Endothelial cell of umbilical vein (primary cell): ENCODE results near the gene NUP107. TPM values are rescaled to one million over a fixed set of nuclear protein-coding genes. Genes with fewer than 3 reads are reported as not detected.

Experiments
- BruUV-seq: library from RNA; stranded (reverse); fragments of 400-500 nt; replicated peaks from 2 replicates; lab custom pipeline; 2021; lab: Mats Ljungman, UMichigan
- CTCF ChIA-PET: fragments of 300-600, 350-600 bp; sonication (Branson Sonifier 250); formaldehyde crosslinking; loops from one replicate; lab custom pipeline; 2021; ENCODE audit warnings: antibody characterized with exemption, inconsistent platforms; lab: Charles Lee
- POLR2A ChIA-PET: fragments of 300-600, 350-600 bp; sonication (Branson Sonifier 250); formaldehyde crosslinking; loops from one replicate; lab custom pipeline; 2021; ENCODE audit warnings: antibody characterized with exemption, inconsistent platforms; lab: Charles Lee
- DNase-seq: peaks from one replicate; pipeline ENCODE4 v3.0.0-alpha.2; 2011; ENCODE audit warnings: low read depth, low spot score
- FAIRE-seq: peaks from 2 replicates; lab custom pipeline; 2011; peaks lifted over from hg19 to GRCh38; lab: Jason Lieb, UNC
- H2AFZ ChIP-seq: 2 replicates; pipeline ENCODE4 v1.6.0; 2012; ENCODE audit warnings: low read depth, low read length, control low read depth, inconsistent platforms
- H3K27ac ChIP-seq: 2 replicates; pipeline ENCODE4 v1.5.1; 2011; ENCODE audit warnings: low read depth, mild to moderate bottlenecking, control low read depth, low read length, moderate library complexity; ENCODE audit not compliant: insufficient read depth
- H3K27me3 ChIP-seq, 2 experiments: 2 replicates each; pipeline versions ENCODE4 v1.6.0 to v1.6.1; 2011; ENCODE audit warnings: low read length in 2 of 2, mixed read lengths in 1 of 2; ENCODE audit not compliant: control insufficient read depth in 2 of 2, insufficient read depth in 2 of 2
- H3K36me3 ChIP-seq, 2 experiments: 2 replicates in 1 of 2; 3 replicates in 1 of 2; pipeline ENCODE4 v1.5.1; 2011; ENCODE audit warnings: low read length in 2 of 2, mild to moderate bottlenecking in 1 of 2, moderate library complexity in 1 of 2; ENCODE audit not compliant: control insufficient read depth in 2 of 2, insufficient read depth in 2 of 2; ENCODE audit errors: extremely low read depth in 1 of 2
- H3K4me1 ChIP-seq: 3 replicates; pipeline ENCODE4 v1.5.1; 2011; ENCODE audit warnings: mild to moderate bottlenecking, low read length; ENCODE audit not compliant: control insufficient read depth, insufficient read depth; ENCODE audit errors: extremely low read depth
- H3K4me2 ChIP-seq: 2 replicates; pipeline ENCODE4 v1.6.1; 2011; ENCODE audit warnings: low read length, control low read depth, mixed read lengths; ENCODE audit not compliant: insufficient read depth
- H3K4me3 ChIP-seq, 3 experiments: fragments of 200-600 bp in 1 of 3; sonication (generic), shearing (Covaris generic) in 1 of 3; replicated peaks in 1 of 3; 2 replicates each; pipeline ENCODE4 v1.5.1; 2011 to 2016; ENCODE audit warnings: control low read depth in 3 of 3, low read length in 3 of 3, mild to moderate bottlenecking in 2 of 3, inconsistent platforms in 1 of 3, low read depth in 1 of 3, moderate library complexity in 1 of 3; ENCODE audit not compliant: insufficient read depth in 1 of 3
- H3K79me2 ChIP-seq: 2 replicates; pipeline ENCODE4 v1.6.0; 2012; ENCODE audit warnings: low read length, inconsistent platforms; ENCODE audit not compliant: control insufficient read depth, insufficient read depth
- H3K9ac ChIP-seq: replicated peaks from 2 replicates; pipeline ENCODE3; 2011; ENCODE audit warnings: low read length, control low read depth; ENCODE audit not compliant: insufficient read depth; ENCODE audit errors: extremely low read depth
- H3K9me1 ChIP-seq: replicated peaks from 3 replicates; pipeline ENCODE4 v1.6.0; 2011; ENCODE audit warnings: mild to moderate bottlenecking, low read length; ENCODE audit not compliant: control insufficient read depth, insufficient read depth; ENCODE audit errors: extremely low read depth
- H3K9me3 ChIP-seq: replicated peaks from 2 replicates; pipeline ENCODE4 v1.5.1; 2012; ENCODE audit warnings: low read length, inconsistent platforms; ENCODE audit not compliant: control insufficient read depth, insufficient read depth
- H4K20me1 ChIP-seq: replicated peaks from 2 replicates; pipeline ENCODE3; 2011; ENCODE audit warnings: mild to moderate bottlenecking, low read length; ENCODE audit not compliant: control insufficient read depth, insufficient read depth; ENCODE audit errors: extremely low read depth
- EZH2 ChIP-seq: IDR thresholded peaks from 2 replicates; pipeline ENCODE4 v1.6.1; 2012; ENCODE audit warnings: borderline replicate concordance, low read depth, mild to moderate bottlenecking, moderate library complexity, low read length, inconsistent platforms; ENCODE audit not compliant: severe bottlenecking
- FOS ChIP-seq: IDR thresholded peaks from 2 replicates; pipeline ENCODE4 v1.6.1; 2011; ENCODE audit warnings: mild to moderate bottlenecking, low read length, moderate library complexity, borderline replicate concordance; ENCODE audit not compliant: insufficient read depth
- GATA2 ChIP-seq: IDR thresholded peaks from 2 replicates; pipeline ENCODE4 v1.7.0; 2011; ENCODE audit warnings: low read depth, mild to moderate bottlenecking, moderate library complexity, mixed read lengths, low read length; ENCODE audit not compliant: insufficient read length, insufficient read depth
- JUN ChIP-seq: IDR thresholded peaks from 2 replicates; pipeline ENCODE4 v1.6.1; 2011; ENCODE audit warnings: borderline replicate concordance, low read depth; ENCODE audit not compliant: insufficient read length, insufficient read depth
- MYC ChIP-seq: IDR thresholded peaks from one replicate; pipeline ENCODE4 v1.6.1; 2011; ENCODE audit warnings: mild to moderate bottlenecking, low read depth, low read length
- POLR2A ChIP-seq: IDR thresholded peaks from 2 replicates; pipeline ENCODE4 v1.6.1; 2012; ENCODE audit warnings: low read depth, mild to moderate bottlenecking, control low read depth, low read length
- POLR2AphosphoS5 ChIP-seq: IDR thresholded peaks from 2 replicates; pipeline ENCODE4 v1.6.1; 2012; ENCODE audit warnings: low read depth, mild to moderate bottlenecking, control low read depth, low read length, moderate library complexity; ENCODE audit not compliant: insufficient read depth
- dilution Hi-C: fragments of 300-500 bp; cut with MboI; formaldehyde crosslinking; loops from one replicate; pipeline ENCODE4 v1.15.0; 2019; ENCODE audit warnings: low sequenced_read_pairs; ENCODE audit not compliant: extremely low pct_ligation_motif_present
- intact Hi-C: fragments of 100-400 bp; cut with micrococcal nuclease; formaldehyde crosslinking; loops from one replicate; pipeline ENCODE4 v1.10.0; 2022
- polyA plus RNA-seq, 4 experiments: library from polyadenylated mRNA; depleted of rRNA in 3 of 4; stranded (reverse) in 3 of 4; unstranded in 1 of 4; fragments of >200 nt; gene quantifications; 2 replicates each; pipeline versions ENCODE4 v1.2.1 to v1.2.3, GENCODE V29; 2011 to 2012; ENCODE audit warnings: missing spikeins in 1 of 4
- total RNA-seq: library from RNA; stranded (reverse); gene quantifications from 2 replicates; pipeline ENCODE4 v1.2.3, GENCODE V29; 2021
- TF ChIP-seq, protein P1 (sequence below): IDR thresholded peaks from 2 replicates; pipeline ENCODE4 v1.6.1; 2011; ENCODE audit not compliant: insufficient read depth, insufficient read length

Gene NUP107
- total and polyA plus RNA-seq, 2 donors (not counting 3 experiments of a cell fraction or from before 2014, with no cell fraction given): 24.0 to 78.7 TPM

GRCh38 chr12:68699486-68699885, 12.7 kb downstream of the NUP107 start:
- H3K79me2 ChIP-seq: no peaks in the 10 kb centered on the region
- intact Hi-C loops: no loop called here
- ChIA-PET POLR2A (no interaction called here), CTCF (no interaction called here)
- H4K20me1 ChIP-seq: no peaks in the 10 kb centered on the region
- H3K4me3 ChIP-seq: no peak overlapping the region
- no TSS peak for BruUV-seq
- TF ChIP-seq POLR2A (no peak), MYC (no peak), EZH2 (no peak), JUN (no peak), FOS (no peak)
- TF ChIP-seq, protein P1, sequence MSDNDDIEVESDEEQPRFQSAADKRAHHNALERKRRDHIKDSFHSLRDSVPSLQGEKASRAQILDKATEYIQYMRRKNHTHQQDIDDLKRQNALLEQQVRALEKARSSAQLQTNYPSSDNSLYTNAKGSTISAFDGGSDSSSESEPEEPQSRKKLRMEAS: no peak
- no peaks in the 10 kb centered on the region for H3K9me3 ChIP-seq
- FAIRE-seq: no peak
- no peak overlapping the region for H3K4me2 ChIP-seq
- DNase-seq: no peak
- H3K36me3 ChIP-seq: peaks cover 0 to 4% of the 10 kb centered on the region in 2 experiments
- H3K9me1 ChIP-seq: no peaks in the 10 kb centered on the region
- no peak overlapping the region for H3K9ac ChIP-seq
- no peaks in the 10 kb centered on the region for H3K27me3 ChIP-seq
- H3K27ac ChIP-seq: no peak overlapping the region
- no peaks in the 10 kb centered on the region for H3K4me1 ChIP-seq
- no peak overlapping the region for H2AFZ ChIP-seq
- dilution Hi-C loops: no loop called here

DNA sequence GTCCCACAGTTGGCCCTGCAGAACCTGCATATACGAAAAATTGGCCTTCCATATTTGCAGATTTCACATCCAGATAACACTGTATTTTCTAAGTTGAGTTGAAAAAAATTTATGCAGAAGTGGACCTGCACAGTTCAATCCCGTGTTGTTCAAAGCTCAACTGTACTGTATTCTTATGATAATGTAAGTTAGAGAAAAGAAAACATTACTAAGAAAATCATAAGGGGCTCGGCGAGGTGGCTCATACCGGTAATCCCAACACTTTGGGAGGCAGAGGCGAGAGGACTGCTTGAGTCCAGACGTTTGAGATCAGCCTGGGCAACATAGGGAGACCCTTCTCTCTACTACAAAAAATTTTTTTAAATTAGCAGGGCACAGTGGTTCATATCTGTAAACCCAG, 41.0 kb downstream of the NUP107 start:
- no peak overlapping the region for H3K9ac ChIP-seq
- DNase-seq (no peak), FAIRE-seq (no peak)
- TF ChIP-seq MYC: no peak
- TF ChIP-seq, protein P1: no peak
- TF ChIP-seq EZH2: no peak
- TF ChIP-seq POLR2AphosphoS5: no peak
- TF ChIP-seq FOS: no peak
- TF ChIP-seq POLR2A: no peak
- TF ChIP-seq JUN: no peak
- no peak for TF ChIP-seq GATA2
- no peaks in the 10 kb centered on the region for H3K4me1 ChIP-seq
- no peak overlapping the region for H3K27ac ChIP-seq
- H4K20me1 ChIP-seq: no peaks in the 10 kb centered on the region
- intact Hi-C loops (no loop called here), dilution Hi-C loops (no loop called here)
- POLR2A ChIA-PET: no interaction called here
- no peak overlapping the region for H2AFZ ChIP-seq
- CTCF ChIA-PET: interaction anchor here (0.6 kb wide), 1 partner anchor 145 kb away, joined by 3 read pairs; no protein-coding TSS in a partner anchor
- BruUV-seq: no TSS peak
- H3K9me3 ChIP-seq: no peaks in the 10 kb centered on the region
- H3K79me2 ChIP-seq: no peaks in the 10 kb centered on the region
- H3K4me3 ChIP-seq: no peak overlapping the region
- peaks cover 0 to 14% of the 10 kb centered on the region in 2 experiments for H3K36me3 ChIP-seq
- no peaks in the 10 kb centered on the region for H3K9me1 ChIP-seq
- no peak overlapping the region for H3K4me2 ChIP-seq
- H3K27me3 ChIP-seq: no peaks in the 10 kb centered on the region
